Measurements from ENCODE around the gene IL1RAPL2.
A peak's percentile ranks its signal among the peaks of the same experiment; 100 is the strongest.
"Not testable (repeated sequence)": the region's sequence is repeated elsewhere in the genome, so short reads cannot be mapped to it uniquely, and the experiment has no call there.

Gene IL1RAPL2

DNA sequence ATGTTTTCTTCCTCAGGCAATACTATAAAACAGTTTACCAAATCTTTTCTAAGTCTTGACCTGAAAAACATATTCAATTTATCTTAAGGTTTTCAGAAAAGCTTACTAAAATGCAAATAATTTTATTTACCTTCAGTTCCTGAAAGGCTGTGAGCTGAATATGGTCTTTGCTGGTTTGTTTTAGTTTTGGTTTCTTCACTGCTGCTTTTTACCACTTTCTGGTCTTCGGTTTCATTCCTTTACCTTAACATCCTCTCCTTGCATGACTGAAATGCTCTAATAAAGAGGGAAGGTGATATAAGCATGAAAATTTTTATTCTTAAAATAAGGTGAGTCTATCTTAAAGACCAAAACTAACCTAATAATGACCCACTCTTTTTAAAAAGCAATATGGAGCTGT lies 1159.2 kb downstream of the IL1RAPL2 start:
- no peak for DNase-seq

DNA sequence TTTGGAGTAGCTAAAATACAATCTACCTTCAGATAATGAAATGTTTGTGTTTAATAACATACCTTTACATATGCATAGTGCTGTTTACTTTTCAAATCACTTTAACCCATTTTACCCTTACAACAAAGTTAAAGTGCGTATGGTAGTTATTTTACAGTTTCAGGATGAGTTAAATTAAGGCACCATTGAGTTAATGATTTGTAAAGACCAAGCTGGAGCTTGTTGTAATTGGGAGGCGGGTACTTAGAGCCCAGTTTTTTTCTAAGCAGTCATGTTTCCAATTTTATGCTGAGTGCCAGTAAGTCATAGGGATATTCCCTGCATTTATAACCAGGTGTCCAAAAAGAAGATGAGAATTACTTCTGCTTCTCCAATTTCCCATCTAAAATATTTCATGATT lies 1172.2 kb downstream of the IL1RAPL2 start:
- no peak for DNase-seq

DNA sequence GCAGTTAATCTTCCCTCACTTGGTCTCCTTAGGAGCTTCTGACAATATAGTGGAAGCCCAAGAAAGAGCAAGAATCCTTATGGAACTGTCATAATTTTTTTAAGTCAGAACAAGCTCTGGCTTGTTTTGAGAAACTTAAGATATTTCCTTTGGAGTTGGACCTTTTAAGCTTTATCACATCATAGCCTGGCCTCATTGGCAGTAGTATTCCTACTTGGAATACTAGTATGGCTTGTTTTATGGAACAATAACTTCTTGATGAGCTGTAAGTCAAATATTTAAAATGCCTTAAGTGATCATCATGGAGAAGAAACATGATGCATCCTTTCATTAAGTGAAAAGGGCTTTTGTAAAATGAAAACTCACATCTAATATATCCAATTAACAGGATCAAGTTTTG lies 1178.3 kb downstream of the IL1RAPL2 start:
- DNase-seq = no peak

DNA sequence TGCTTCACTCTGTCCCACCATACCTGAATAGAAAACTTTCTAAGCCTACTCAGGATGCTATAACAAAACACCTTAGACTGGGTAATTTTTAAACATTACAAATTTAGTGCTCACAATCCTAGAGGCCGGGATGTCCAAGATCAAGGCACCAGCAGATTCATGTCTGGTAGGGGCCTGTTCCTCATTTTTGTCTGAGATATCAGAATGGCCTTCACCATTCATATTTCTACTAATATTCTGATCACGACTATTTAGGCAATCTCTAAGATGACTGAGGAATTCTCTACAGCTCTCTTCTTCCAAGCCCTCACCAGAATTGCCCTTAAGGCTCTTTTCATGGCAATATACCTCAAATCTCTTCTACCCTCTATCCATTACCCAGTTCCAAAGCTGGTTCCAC lies 1178.9 kb downstream of the IL1RAPL2 start:
- no peak for DNase-seq

DNA sequence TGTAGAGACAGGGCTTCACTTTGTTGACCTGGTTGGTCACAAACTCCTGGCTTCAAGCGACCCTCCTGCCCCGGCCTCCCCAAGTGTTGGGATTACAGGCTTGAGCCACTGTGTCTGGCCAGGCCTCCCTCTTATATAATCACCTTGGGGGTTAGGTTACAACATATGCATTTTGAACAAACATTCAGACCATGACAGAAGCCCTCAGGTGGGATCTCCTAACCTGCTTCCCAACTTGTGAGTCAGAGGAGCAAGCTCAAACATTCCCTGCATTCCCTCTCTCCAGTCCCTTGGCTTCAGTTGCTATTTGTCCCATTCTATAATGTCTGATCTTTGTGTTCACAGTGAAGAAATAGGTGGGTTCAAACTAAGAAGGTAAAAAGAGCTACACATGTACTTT lies 1179.9 kb downstream of the IL1RAPL2 start:
- no peak for DNase-seq

DNA sequence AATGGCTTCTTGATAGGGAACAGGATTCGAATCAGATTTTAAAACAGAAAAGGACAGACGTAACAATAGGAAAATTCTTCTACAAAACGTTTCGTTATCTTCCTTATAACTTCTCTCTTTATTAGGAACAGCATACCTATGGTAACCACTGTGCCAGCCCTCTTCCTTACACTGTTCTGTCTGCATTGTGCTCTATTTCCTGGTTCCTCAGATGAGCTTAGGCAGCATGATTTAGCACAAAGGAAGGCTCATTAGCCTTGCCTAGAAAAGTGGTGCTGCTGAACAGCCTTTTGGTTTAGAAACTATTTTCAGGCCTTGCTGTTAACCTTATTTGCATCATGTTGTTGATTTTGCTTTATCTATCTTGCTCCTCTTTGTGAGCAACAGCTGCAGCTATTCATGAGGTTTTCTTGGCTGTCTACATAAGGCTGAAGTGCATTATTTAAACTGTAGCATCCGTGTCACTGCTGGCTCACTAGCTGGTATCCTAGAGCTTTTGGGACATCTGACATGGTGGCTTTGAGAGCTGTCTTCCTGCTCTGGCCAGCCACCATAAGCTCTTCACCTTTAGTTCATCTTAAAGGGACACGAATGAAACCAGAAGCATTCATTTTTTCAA lies 1186.4 kb downstream of the IL1RAPL2 start:
- DNase-seq = peak; percentile 50

DNA sequence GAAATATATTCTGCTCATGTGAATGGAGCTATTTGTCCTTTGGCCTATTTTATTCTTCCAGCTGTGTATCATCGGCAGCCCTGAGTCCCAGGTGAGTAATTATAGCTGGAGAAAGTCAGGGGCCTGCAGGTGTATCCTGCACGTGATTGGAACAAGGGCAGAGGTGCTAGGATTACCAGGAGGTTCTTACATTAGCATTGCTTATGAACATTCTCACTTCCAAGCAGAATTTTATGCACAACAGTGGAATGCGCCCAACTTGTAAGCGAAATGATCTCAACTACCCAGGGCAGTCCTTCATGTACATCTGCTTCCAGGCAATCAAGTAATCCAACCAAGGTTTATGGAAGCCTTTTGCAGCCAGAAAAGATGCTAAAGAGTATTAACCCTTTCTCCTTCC lies 1187.4 kb downstream of the IL1RAPL2 start:
- DNase-seq = no peak

DNA sequence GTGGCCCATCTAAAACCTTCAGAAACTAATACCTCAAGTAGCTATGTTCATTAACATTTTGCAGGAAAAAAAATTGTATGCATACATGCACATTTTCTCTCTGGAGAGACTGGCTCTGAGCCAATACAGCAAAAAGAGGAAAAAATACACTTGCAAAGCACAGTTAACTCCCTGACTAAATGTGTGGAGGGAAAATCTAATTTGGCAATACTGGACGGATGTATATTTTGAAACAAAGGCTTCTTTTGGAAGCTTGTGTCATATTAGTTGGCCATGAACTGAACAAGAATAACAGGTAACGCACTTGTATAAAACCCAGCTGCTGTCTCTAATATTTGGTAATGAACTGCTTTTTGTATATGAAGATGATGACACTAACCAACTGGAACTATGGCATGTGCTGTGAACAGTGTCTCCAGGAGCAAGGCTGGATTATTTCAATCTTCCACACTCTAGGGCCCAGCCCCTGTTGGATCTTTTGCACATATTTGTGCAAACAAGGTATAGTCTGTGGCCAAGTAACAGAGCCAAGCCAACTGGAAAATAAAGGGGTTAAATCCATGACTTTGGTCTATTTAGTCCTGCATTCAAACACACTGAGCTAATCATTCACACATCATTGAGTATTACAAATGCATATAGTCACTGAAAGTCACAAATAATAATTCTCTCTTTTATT lies 1188.4 kb downstream of the IL1RAPL2 start:
- DNase-seq = no peak

DNA sequence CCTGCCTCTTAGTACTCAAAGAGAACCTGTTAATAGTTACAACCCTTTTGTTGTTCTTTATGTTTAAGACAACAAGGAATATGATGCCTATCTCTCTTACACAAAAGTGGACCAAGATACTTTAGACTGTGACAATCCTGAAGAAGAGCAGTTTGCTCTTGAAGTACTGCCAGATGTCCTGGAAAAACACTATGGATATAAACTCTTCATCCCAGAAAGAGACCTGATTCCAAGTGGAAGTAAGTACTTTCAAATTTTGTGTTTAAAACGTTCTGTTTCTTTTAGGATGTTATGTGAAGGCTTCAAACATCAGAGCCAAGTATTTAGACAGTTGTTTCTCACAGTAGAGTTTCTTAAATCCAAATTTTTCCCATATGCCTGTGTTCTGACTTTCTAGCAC lies 1189.1 kb downstream of the IL1RAPL2 start:
- no peak for DNase-seq

DNA sequence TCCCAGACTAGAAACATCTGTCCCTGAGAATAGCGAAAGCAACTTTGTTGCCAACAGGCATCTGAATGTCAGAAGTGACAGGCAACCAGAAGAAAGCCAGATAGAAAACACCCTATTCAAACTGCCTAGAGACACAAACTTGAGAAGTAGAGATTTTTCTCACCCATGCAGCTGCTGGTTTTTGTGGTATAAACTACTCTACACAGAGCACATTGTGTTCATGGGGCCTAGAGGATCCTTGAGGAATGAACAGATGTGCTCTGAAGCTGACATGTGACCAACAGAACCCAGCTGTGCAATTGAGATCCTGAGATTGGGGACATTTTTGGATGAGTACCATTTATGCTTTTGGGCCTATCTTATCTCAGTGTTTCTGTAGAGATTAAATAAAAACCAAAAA lies 1192.8 kb downstream of the IL1RAPL2 start:
- no peak for DNase-seq

DNA sequence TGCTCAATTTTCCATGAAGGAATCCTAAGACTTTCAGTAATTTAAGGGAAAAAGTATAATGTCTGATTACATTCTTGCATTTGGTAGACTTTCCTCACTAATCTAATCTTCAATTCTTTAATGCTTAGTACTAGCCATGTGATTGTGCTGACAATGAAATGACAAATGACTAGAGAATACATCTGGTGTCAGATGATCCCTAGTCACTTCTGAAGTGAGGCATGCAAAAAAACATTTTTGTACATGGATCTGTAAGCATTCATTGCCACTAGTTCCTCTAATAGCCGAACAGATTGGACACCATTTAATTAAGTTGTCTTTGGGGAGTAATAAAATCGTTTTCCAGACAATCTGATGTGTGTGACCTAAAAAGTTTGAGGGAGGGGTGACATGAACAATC lies 1193.6 kb downstream of the IL1RAPL2 start:
- no peak for DNase-seq

DNA sequence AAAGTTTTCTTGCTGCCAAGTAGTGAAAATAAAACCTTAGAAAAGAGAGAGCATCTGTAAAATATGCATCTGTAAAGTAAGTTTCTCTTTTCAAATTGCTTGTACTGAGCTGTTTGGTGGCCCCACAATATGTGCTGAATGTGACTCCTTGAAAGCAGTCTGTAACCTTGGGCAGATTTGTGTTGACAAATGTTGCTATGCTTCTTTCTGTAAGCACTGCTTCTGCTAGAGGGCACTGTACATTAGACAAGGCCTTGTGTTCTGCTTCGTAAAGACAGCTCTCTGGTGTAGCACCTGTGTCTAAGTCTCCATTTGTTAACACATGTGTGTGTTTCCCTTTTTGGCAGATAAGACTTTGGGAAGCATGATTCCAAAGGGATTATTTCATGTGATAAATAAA lies 1199.7 kb downstream of the IL1RAPL2 start:
- no peak for DNase-seq

DNA sequence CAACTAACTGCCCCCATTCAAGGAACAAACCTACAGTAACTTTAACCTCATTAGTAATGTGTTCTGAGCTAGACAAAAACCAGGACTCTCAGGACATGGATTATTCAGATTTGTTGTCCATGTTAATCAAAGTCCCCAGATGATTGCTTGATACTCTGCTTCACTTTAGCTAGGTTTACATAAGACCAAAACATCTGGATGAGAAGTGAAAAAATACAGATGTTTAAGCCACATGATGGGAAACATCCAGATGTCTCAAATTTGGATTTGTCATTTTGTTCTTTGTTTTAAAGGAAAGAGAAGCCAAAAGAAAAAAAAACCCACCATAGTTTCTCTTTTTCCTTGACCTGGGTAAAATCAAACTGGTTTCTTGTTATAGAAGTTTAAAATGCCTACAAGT lies 1207.8 kb downstream of the IL1RAPL2 start:
- DNase-seq = no peak

DNA sequence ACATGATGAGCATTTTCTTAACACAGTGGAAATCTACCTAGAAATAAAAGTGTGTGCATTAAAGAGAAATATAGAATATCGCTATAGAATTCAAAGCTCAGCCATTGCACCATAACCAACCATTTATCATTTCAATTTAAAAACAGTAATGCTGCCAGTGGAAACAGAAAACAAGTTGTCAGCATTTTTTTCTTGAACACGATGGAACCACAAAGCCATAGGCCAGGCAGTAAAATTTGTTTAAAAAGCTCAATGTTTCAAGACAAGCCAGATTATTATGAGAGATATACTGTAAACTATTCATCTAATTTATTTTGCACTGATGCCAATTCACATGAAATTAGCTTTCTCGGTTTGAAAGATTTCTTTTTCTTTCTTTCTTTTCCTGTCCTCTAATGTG lies 1209.7 kb downstream of the IL1RAPL2 start:
- DNase-seq = no peak

DNA sequence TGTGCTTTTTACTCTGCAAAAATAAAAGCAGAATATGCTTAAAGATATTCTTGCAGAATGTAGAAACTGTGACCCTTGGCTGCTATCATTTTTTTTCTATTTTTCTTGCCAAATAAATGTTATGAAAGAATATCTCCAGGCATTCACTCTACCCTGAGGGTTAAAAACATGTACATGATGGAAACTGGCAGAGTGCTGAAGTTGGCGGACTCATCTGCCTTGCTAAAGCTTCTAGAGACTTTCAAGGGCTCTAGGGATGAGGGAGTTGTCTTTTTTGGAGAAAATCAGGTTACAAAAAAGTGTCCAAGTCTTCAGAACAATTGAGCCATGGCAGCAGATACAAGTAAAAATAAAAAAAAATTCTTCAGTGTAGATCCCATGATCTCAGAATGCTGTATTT lies 1215.8 kb downstream of the IL1RAPL2 start:
- no peak for DNase-seq

DNA sequence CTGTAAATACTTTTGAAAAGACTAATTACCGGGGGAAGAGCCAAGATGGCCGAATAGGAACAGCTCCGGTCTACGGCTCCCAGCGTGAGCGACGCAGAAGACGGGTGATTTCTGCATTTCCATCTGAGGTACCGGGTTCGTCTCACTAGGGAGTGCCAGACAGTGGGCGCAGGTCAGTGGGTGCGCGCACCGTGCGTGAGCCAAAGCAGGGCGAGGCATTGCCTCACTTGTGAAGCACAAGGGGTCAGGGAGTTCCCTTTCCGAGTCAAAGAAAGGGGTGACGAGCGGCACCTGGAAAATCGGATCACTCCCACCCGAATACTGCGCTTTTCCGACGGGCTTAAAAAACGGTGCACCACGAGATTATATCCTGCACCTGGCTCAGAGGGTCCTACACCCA lies 1230.9 kb downstream of the IL1RAPL2 start:
- DNase-seq = not testable (repeated sequence)

DNA sequence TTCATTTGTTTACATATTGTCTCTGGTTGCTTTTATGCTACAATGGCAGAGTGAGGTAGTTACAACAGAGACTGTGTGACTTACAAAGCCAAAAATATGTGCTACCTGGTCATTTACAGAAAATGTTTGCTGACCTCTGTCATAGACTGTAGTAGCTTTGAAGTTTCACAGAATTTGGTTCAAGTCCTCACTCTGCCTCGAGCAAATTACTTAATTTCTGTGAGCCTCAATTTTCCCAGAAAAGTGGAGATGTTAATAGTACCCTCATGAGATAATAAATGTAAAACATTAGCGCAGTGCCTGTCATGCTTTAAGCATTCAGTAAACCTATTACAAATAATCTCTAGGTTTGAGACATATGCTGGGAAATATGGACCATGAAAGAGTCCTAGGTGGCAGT lies 1237.9 kb downstream of the IL1RAPL2 start:
- DNase-seq = no peak

DNA sequence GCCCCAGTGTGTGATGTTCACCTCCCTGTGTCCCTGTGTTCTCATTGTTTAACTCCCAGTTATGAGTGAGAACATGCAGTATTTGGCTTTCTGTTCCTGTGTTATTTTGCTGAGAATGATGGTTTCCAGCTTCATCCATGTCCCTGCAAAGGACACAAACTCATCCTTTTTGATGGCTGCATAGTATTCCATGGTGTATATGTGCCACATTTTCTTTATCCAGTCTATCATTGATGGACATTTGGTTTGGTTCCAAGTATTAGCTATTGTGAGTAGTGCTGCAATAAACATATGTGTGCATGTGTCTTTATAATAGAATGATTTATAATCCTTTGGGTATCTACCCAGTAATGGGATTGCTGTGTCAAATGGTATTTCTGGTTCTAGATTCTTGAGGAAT lies 1239.7 kb downstream of the IL1RAPL2 start:
- DNase-seq = not testable (repeated sequence)

DNA sequence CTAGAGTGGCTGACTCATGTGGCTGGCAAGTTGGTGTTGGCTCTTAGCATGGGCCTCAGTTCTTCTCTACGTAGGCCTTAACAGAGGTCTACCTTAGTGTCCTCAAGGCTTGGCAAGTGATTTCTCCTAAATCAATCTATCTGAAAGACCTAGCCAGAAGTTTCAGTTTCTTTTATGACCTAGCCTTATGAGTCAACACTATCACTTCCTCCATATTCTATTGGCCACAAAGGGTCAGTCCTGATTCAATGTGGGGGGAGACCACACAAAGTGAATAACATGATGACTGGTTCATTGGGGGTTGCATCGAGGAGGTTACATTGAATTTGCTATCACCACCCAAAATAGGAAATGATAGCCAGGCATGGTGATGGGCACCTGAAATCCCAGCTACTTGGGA lies 1250.5 kb downstream of the IL1RAPL2 start:
- DNase-seq = no peak

Measured in NCI-H1436 treated with DMSO at 0.1 percent for 48 hours (cell line).